ENCODE measurements around the gene GPRIN1. TPM values are rescaled to one million over a fixed set of nuclear protein-coding genes. Genes with fewer than 3 reads are reported as not detected.

Gene GPRIN1
- total RNA-seq, 4 donors from 2014 or later, result 0.16 to 0.75 (median 0.39) TPM

DNA sequence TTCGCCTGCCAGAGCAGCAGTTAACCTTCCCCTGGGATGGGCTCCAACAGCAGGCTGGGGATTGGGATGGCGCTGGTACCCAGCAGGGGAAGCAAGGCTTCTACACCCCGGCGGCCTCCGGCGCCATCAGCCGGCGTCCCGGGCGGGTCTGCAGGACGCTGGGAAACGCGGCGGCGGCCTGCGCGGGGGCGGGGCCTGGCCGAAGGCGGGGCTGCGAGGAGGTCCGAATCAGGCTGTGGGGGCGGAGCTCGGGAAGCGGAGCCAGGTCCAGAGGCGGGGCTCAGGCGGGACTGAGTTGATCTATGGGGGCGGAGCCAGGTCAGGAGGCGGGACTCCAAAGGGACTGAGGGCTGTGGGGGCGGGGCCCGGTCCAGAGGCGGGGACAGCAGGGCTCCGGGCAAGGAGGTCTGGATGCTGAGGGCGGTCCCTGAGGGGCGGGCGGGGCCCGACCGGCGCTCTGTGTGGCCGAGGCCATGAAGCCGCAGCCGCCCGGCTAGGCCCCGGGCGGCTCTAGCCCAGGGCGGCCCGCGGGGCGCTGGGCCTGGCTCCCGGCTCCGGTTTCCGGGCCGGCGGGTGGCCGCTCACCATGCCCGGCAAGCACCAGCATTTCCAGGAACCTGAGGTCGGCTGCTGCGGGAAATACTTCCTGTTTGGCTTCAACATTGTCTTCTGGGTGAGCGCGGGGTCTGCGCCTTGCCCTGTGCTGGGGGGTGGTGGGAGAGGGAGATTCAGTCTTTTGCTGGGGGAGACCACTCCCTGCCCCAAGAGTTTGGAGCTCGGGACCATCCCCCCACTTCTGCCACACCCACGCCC lies 37.3 kb upstream of the GPRIN1 start, which contains the start of gene TSPAN17:
Gene TSPAN17 (plus strand): TSS at position 455 of the 813 bp plus-strand sequence. CDS start 132 bp downstream, at position 587.
- TF ChIP-seq, protein P1, sequence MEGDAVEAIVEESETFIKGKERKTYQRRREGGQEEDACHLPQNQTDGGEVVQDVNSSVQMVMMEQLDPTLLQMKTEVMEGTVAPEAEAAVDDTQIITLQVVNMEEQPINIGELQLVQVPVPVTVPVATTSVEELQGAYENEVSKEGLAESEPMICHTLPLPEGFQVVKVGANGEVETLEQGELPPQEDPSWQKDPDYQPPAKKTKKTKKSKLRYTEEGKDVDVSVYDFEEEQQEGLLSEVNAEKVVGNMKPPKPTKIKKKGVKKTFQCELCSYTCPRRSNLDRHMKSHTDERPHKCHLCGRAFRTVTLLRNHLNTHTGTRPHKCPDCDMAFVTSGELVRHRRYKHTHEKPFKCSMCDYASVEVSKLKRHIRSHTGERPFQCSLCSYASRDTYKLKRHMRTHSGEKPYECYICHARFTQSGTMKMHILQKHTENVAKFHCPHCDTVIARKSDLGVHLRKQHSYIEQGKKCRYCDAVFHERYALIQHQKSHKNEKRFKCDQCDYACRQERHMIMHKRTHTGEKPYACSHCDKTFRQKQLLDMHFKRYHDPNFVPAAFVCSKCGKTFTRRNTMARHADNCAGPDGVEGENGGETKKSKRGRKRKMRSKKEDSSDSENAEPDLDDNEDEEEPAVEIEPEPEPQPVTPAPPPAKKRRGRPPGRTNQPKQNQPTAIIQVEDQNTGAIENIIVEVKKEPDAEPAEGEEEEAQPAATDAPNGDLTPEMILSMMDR (IDR thresholded peaks at IDR 0.05; ENCODE audit: low read depth), result no peak

DNA sequence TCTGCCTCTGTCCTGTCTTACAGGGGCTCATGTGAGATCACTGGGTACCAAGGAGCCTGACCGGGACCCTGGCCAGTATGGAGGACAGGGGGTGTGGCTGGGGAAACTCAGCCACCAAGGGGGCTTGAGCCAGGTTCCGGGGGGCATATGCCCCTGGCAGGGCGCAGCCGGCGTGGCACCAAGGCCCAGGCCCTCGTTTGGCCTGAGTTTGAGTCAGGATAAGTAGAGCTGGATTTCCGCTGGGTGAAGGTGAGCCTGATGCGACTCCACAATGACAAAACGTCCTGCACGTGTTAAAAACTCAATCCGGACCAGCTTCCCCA lies 36.7 kb upstream of the GPRIN1 start:
- TF ChIP-seq, protein P1 (IDR thresholded peaks at IDR 0.05; ENCODE audit: low read depth), result no peak

DNA sequence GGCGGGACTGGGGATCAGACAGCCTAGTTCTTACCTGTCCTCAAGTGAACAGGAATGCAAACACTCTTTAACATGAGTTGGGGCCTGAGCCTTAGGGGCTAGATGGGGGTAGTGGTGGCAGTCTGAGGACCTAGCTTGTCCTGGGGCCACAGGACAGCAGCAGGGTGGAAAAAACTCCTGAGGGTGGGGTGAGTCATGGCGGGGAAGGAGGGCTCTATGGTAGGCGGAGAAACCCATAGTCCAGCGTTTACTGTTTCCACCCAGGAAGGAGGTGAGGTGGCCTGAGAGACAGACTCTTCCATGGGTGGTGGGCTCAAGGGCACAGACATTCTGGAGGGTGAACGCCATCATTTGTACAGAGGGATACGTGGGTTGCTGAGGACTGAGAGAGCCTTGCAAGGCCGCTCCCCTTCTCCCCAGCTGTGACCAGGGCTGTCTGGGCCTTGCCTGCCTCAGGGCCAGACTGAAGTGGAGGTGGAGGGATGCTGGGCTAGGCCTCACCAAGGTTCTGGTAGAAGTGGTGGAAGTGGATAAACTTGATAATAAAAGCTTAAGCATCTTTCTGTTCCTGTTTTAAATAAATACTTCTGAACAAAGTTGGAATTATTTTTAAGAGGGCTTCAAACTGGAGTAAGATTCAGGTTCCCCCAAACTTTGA lies 36.2 kb upstream of the GPRIN1 start:
- TF ChIP-seq, protein P1 (IDR thresholded peaks at IDR 0.05; ENCODE audit: low read depth), result no peak

DNA sequence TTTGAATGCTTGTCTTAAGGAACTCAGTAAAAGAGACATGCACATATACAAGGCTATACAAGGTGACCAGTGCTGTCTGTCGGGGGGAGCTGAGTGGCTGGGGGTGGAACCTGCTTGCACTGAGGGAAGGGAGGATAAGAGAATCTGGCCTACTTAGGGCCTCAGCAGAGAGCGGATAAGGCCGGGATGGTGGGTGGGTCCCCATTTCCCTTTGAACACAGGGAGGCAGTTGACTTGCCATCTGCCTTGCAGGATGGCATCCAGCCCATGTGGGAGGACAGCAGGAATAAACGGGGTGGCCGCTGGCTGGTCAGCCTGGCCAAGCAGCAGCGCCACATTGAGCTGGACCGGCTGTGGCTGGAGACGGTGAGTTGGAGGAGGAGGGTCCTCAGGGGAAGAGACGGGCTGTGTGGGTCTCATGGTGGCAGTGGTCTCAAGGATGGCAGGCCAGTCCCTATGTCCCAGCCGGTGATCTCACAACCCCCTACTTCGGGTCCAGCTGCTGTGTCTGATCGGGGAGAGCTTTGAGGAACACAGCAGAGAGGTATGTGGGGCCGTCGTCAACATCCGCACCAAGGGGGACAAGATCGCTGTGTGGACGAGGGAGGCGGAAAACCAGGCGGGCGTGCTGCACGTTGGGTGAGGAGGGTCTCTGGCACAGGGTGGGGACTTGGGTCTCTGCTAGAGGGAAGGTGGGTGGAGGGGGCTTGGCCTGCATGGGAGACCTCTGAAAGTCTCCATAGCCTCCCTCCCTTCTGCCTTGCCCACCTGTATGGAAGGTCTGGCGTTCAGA lies 35.1 kb upstream of the GPRIN1 start:
- TF ChIP-seq, protein P1 (IDR thresholded peaks at IDR 0.05; ENCODE audit: low read depth), result no peak

DNA sequence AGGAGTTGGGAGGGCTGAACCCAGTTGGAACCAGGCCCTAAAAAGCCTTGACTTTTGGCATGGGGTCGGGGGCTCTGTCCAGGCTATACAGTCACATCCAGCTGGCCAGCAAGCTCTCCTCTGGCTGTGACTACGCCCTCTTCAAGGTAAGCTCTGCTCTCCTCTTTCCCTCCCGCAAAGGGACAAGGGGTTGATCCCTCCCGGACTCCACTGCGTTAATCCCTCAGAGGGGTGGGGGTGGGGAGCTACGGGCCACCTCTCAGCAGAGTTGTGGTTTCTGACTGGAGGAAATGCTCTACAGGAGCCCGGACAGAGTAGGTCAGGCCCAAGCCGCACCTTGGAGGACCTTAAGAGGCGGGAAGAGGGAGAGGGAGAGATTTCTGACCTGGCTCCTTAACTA lies 34.3 kb upstream of the GPRIN1 start:
- TF ChIP-seq, protein P1 (IDR thresholded peaks at IDR 0.05; ENCODE audit: low read depth), result no peak

DNA sequence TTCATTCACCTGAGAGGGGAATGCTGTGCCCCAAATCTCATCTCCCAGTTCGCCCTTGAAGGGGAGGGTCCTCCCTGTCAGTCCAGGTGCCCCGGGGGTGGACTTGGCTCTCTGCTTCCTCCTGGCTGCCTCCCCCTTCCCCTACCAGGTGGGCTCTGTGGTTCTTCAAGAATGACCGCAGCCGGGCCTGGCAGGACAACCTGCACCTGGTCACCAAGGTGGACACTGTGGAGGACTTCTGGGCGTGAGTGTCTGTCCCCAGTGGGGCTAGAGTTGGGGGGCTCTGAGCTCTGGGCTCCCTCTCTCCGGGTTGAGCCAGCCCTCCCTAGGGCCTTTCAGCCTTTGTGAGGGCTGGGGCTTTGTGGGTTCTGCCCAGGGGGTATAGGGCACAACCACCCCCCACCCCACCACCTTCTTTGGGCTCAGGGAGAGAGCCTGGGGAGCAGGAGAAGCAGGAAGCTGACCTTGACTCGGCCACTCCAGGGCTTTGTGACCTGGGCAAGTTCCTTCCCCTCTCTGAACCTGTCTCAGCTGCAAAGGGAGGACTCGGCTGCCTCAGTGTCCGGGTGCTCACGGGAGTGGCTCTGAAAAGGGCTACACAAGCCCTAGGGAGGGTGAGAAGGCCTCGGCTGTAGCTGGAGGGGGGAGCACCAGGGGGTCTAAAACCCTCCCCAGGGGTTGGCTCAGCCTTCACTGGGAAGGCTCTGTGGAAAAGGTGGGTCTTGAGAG lies 33.7 kb upstream of the GPRIN1 start:
- TF ChIP-seq, protein P1 (IDR thresholded peaks at IDR 0.05; ENCODE audit: low read depth), result no peak
